Type B pancreatic cell (in vitro differentiated cells): Measurements from ENCODE around the gene USP46. TPM values are rescaled to one million over a fixed set of nuclear protein-coding genes. Genes with fewer than 3 reads are reported as not detected.

Source experiments
- DNase-seq: peaks from one replicate; pipeline ENCODE4 v3.0.0; 2021; ENCODE audit warnings: mixed read lengths; ENCODE audit not compliant: unreplicated experiment; ENCODE audit errors: extremely low spot score
- H3K27ac Mint-ChIP-seq: 2 replicates; pipeline ENCODE4 v1.8.0; 2021; ENCODE audit warnings: mild to moderate bottlenecking, mixed read lengths
- H3K27me3 Mint-ChIP-seq: 2 replicates; pipeline ENCODE4 v1.8.0; 2021; ENCODE audit warnings: mixed read lengths
- H3K36me3 Mint-ChIP-seq: 2 replicates; pipeline ENCODE4 v1.8.0; 2021; ENCODE audit warnings: mixed read lengths
- H3K4me1 Mint-ChIP-seq: one replicate; pipeline ENCODE4 v1.8.0; 2021; ENCODE audit warnings: mixed read lengths; ENCODE audit not compliant: unreplicated experiment
- H3K4me3 Mint-ChIP-seq: 2 replicates; pipeline ENCODE4 v1.8.0; 2021; ENCODE audit warnings: mild to moderate bottlenecking, mixed read lengths
- H3K9me3 Mint-ChIP-seq: 2 replicates; pipeline ENCODE4 v1.8.0; 2021; ENCODE audit warnings: mixed read lengths
- total RNA-seq: library from RNA; stranded (reverse); gene quantifications from 2 replicates; pipeline ENCODE4 v1.2.1, GENCODE V29; 2021; ENCODE audit warnings: low replicate concordance
- TF ChIP-seq, protein P1 (sequence below): fragments of 200-600 bp; sonication (generic); conservative IDR thresholded peaks from 2 replicates; pipeline ENCODE4 v1.5.0; 2021; ENCODE audit warnings: antibody characterized with exemption, mild to moderate bottlenecking

Gene USP46
- total RNA-seq, 1 donor from 2014 or later, result 53.5 TPM

DNA sequence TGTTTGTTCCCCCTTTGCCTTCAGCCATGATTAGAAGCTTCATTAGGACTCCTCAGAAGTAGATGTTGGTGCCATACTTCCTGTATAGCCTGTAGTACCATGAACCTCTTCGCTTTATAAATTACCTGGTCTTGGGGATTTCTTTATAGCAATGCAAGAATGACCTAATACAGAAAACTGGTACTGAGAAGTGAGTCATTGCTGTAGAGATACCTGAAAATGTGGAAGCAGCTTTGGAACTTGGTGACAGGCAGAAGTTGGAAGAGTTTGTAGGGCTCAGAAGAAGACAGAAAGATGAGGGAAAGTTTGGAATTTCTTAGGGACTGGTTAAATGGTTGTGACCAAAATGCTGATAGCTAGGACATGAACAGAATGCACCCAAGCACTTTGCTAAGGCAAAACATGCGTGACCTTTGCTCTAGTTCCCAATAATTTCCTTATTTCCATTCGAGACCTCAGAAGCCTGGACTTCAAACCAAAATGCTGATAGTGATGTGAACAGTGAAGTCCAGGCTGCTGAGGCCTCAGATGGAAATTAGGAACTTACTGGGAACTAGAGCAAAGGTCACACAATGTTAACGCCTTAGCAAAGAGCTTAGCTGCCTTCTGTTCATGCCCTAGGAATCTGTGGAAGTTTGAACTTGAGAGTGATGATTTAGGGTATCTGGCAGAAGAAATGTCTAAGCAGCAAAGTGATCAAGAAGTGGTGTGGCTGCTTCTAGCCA lies 3.0 kb upstream of the USP46 start:
- peaks cover 5% of the 10 kb centered on the region for H3K9me3 Mint-ChIP-seq
- no peak for DNase-seq
- no peak overlapping the region for H3K27ac Mint-ChIP-seq
- H3K36me3 Mint-ChIP-seq, result peaks cover 32% of the 10 kb centered on the region
- H3K4me3 Mint-ChIP-seq, result no peak overlapping the region
- peaks cover 5% of the 10 kb centered on the region for H3K27me3 Mint-ChIP-seq
- peaks cover 12% of the 10 kb centered on the region for H3K4me1 Mint-ChIP-seq
- TF ChIP-seq, protein P1, sequence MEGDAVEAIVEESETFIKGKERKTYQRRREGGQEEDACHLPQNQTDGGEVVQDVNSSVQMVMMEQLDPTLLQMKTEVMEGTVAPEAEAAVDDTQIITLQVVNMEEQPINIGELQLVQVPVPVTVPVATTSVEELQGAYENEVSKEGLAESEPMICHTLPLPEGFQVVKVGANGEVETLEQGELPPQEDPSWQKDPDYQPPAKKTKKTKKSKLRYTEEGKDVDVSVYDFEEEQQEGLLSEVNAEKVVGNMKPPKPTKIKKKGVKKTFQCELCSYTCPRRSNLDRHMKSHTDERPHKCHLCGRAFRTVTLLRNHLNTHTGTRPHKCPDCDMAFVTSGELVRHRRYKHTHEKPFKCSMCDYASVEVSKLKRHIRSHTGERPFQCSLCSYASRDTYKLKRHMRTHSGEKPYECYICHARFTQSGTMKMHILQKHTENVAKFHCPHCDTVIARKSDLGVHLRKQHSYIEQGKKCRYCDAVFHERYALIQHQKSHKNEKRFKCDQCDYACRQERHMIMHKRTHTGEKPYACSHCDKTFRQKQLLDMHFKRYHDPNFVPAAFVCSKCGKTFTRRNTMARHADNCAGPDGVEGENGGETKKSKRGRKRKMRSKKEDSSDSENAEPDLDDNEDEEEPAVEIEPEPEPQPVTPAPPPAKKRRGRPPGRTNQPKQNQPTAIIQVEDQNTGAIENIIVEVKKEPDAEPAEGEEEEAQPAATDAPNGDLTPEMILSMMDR, result no peak

DNA sequence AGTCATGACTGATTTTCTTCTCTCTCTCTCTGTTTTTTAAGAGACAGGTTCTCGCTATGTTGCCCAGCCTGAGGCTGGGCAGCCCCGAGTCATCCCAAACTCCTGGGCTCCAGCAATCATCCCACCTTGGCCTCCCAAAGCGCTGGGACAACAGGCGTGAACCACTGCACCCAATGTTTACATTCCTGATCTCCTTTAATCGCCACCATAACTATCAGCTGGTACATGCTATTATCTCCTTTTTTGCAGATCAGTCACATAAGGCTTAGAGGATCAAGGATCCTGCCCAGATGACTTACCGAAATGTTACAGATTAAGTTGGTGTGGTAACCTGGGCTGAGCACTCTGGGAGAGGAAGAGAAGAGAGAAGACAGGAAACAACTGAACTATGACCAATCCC lies 1.5 kb upstream of the USP46 start:
- peaks cover 3% of the 10 kb centered on the region for H3K27me3 Mint-ChIP-seq
- peaks cover 3% of the 10 kb centered on the region for H3K9me3 Mint-ChIP-seq
- peak overlapping the region; percentile 44 for H3K27ac Mint-ChIP-seq
- peaks cover 41% of the 10 kb centered on the region for H3K36me3 Mint-ChIP-seq
- DNase-seq, result no peak
- TF ChIP-seq, protein P1, result no peak
- H3K4me1 Mint-ChIP-seq, result peaks cover 23% of the 10 kb centered on the region
- peak overlapping the region; percentile 92 for H3K4me3 Mint-ChIP-seq

DNA sequence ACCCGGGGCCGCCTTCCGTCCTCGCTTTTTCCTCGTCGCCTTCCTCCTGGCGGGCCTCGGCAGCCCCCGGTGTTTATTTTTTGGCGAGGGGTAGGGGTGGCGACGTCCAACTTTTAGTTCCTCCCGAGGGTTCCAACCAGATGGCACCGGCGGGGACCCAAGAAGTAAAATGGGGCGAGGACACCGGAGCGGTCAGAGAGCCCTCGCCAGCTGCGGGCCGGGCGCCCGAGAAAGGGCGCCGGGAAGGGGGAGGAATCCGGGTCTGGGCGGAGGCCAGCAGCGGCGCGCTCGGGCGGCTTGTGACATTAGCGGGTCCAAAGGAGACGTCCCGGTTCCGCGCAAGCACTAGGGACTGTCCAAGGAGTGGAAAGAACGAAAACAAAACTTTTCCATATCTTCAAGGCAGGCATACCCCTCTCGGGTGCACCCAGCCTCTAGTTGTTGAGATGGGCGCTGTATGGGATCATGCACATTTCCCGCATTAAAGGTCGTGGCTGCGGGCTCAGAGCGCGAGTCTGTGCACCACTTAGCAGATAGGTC lies 691 bp upstream of the USP46 start:
- Mint-ChIP-seq H3K9me3 (no peaks in the 10 kb centered on the region), H3K4me3 (peak overlapping the region; percentile 92), H3K4me1 (peaks cover 31% of the 10 kb centered on the region), H3K27ac (peak overlapping the region; percentile 81), H3K36me3 (peaks cover 46% of the 10 kb centered on the region), H3K27me3 (no peaks in the 10 kb centered on the region)
- TF ChIP-seq, protein P1, result no peak
- peak; percentile 72 for DNase-seq

DNA sequence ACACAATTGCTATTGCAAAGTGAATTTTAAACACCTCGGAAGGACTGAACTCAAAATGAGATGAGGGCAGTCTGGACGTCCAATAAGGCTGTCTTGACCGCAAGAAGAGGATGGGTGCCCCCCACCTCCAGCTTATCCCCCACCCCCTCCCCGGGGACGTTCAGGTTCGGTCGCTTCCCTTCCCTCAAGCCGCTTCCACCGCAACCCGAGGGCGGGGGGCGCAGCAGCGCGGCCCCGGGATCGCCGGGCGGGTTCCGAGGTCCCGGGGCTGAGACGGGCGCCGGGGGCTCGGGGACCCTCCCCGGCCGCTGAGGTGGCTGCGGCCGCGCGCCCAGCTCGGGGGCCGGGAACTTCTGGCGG lies 480 bp downstream of the USP46 start:
- TF ChIP-seq, protein P1, result no peak
- Mint-ChIP-seq H3K27ac (peak overlapping the region; percentile 91), H3K4me3 (peak overlapping the region; percentile 90), H3K4me1 (peaks cover 33% of the 10 kb centered on the region), H3K27me3 (no peaks in the 10 kb centered on the region), H3K9me3 (no peaks in the 10 kb centered on the region), H3K36me3 (peaks cover 53% of the 10 kb centered on the region)
- no peak for DNase-seq

DNA sequence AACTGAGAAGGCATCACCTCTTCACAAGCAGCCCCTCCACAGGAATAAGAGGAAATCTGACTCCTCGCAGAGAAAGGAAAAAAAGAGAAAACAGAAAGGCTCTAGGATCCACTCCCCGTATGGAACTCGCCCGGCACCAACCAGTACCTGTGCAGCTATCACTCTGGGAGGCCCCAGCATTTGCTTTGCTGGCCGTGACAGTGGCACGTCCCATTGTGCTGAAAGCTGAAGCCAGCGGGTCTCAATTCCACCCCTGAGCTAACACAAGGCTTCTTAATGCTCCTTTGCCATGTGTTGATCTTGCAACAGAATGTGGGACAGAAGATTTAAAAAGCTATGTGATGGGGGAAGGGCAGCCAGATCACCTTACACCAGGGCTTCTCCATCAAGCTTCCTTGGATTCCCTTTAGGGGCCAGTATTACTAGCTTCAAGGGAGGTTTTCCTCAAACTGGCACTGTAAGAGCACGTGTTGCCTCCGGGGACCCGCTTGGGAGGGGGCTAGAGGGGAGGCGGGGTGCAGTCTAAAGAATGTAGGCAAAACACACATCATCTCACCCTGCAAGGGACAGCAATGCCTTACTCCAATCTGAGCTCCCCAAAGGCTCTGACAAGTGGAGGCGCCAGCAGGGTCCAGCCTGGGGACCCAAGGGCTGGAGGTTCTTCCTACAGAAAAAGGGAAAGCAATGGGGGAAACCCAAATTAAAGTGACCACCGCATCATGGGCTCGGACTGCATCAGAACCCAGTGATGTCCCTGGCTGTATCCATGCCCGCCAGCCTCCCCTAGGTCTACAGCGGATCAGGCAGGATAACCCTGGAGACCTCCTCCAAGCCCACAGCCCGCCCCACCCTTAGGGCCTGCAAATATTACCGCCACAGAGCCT lies 1.2 kb downstream of the USP46 start:
- peak; percentile 71 for DNase-seq
- H3K36me3 Mint-ChIP-seq, result peaks cover 55% of the 10 kb centered on the region
- H3K4me3 Mint-ChIP-seq, result peak overlapping the region; percentile 90
- no peaks in the 10 kb centered on the region for H3K27me3 Mint-ChIP-seq
- no peaks in the 10 kb centered on the region for H3K9me3 Mint-ChIP-seq
- H3K27ac Mint-ChIP-seq, result peak overlapping the region; percentile 91
- TF ChIP-seq, protein P1, result no peak
- H3K4me1 Mint-ChIP-seq, result peaks cover 33% of the 10 kb centered on the region
